ENCODE data around the gene WDR49. TPM values are rescaled to one million over a fixed set of nuclear protein-coding genes. Genes with fewer than 3 reads are reported as not detected.

Gene WDR49
- total RNA-seq, 2 experiments from 2014 or later, result 0.42 to 1.1 TPM

DNA sequence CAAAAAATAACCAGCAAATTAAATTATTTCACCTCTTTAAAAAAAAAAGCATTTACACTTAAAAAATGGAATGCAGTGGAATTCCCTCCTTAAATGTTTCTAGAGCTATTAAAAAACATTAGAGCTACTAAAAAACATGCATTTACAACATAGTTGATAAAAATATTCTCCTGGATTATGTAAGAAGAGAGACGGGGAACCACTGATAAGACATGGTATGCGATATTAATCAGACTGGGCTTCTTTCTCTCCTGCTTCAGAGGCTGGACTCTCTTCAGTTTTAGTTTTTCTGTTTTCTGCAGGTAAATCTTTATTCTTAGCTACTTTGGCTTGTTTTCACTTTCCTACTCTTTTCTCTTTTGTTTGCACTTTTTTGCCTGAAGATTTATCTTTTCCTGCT, 40.4 kb upstream of the WDR49 start:
- peaks cover 46% of the 10 kb centered on the region for H3K4me1 Mint-ChIP-seq (ENCODE audit: low read depth)
- Histone ChIP-seq H3K4me1 (ENCODE audit: insufficient read depth, low read length) (peaks cover 5% of the 10 kb centered on the region), H3K27me3 (ENCODE audit: control insufficient read depth in 1 of 2, insufficient read depth in 2 of 2, low read length in 2 of 2) (no peaks in the 10 kb centered on the region), H3K27ac (ENCODE audit: low read depth in 1 of 2, low read length in 2 of 2) (no peak overlapping the region), H3K9me3 (ENCODE audit: control insufficient read depth in 1 of 2, insufficient read depth in 1 of 2, low read length in 2 of 2) (no peaks in the 10 kb centered on the region), H3K36me3 (ENCODE audit: insufficient read depth, low read length) (peaks cover 55% of the 10 kb centered on the region), H3K4me3 (ENCODE audit: low read length) (no peak overlapping the region)
- peak overlapping the region; percentile 85 for H3K27ac Mint-ChIP-seq
- CTCF ChIA-PET, result interaction anchor here (1.3 to 2.0 kb wide), 2 partner anchors 9 kb away, joined by 3 to 8 read pairs; no protein-coding TSS in a partner anchor
- intact Hi-C loops (cut with DNase I, micrococcal nuclease), result loop anchor here in 1 of 2 experiments (5.0 kb wide), 1 partner anchor 38 kb away; the partner anchor contains the start of gene PDCD10
- TF ChIP-seq, protein P1, sequence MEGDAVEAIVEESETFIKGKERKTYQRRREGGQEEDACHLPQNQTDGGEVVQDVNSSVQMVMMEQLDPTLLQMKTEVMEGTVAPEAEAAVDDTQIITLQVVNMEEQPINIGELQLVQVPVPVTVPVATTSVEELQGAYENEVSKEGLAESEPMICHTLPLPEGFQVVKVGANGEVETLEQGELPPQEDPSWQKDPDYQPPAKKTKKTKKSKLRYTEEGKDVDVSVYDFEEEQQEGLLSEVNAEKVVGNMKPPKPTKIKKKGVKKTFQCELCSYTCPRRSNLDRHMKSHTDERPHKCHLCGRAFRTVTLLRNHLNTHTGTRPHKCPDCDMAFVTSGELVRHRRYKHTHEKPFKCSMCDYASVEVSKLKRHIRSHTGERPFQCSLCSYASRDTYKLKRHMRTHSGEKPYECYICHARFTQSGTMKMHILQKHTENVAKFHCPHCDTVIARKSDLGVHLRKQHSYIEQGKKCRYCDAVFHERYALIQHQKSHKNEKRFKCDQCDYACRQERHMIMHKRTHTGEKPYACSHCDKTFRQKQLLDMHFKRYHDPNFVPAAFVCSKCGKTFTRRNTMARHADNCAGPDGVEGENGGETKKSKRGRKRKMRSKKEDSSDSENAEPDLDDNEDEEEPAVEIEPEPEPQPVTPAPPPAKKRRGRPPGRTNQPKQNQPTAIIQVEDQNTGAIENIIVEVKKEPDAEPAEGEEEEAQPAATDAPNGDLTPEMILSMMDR (IDR thresholded peaks at IDR 0.05), result no peak
- no peaks in the 10 kb centered on the region for H3K27me3 Mint-ChIP-seq
- no peak overlapping the region for H3K4me3 Mint-ChIP-seq
- peaks cover 76% of the 10 kb centered on the region for H3K36me3 Mint-ChIP-seq (ENCODE audit: low read depth)
- DNase-seq (no peak), ATAC-seq (ENCODE audit: poor library complexity) (no peak)
- POLR2A ChIA-PET, result no interaction called here
- no peaks in the 10 kb centered on the region for H3K9me3 Mint-ChIP-seq

DNA sequence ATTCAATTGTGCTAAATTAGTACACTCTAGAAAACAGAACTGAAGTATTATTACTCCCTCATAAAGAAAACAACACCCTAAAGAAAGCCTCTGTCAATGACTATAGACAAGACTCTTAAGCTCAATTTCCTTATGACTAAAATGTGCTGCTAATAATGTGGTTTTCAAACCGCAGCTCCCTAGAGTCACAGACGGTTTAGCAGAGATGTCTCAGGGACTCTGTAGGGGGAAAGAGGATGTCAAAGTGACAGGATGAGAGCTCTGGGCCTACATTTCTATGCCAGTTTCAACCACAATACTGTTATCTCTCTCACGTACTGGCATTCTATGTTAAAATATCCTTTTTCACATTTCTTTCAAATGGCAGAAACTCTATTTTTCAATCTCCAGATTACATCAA, 37.6 kb upstream of the WDR49 start:
- ChIA-PET CTCF (interaction anchor here (0.9 kb wide), 1 partner anchor 12 kb away, joined by 3 read pairs; no protein-coding TSS in a partner anchor), POLR2A (no interaction called here)
- intact Hi-C loops (cut with DNase I, micrococcal nuclease), result loop anchor here in 1 of 2 experiments (5.0 kb wide), 1 partner anchor 41 kb away; the partner anchor contains the start of gene PDCD10
- ATAC-seq (ENCODE audit: poor library complexity) (peak; percentile 97), DNase-seq (peak in 7 of 14 experiments; percentile 1 to 69 (median 21))
- no peak overlapping the region for H3K4me3 ChIP-seq (ENCODE audit: low read length)
- Mint-ChIP-seq H3K4me1 (ENCODE audit: low read depth) (peaks cover 33% of the 10 kb centered on the region), H3K36me3 (ENCODE audit: low read depth) (peaks cover 66% of the 10 kb centered on the region), H3K4me3 (peak overlapping the region; percentile 20), H3K27me3 (no peaks in the 10 kb centered on the region), H3K27ac (peak overlapping the region; percentile 85), H3K9me3 (no peaks in the 10 kb centered on the region)
- H3K27me3 ChIP-seq (ENCODE audit: control insufficient read depth in 1 of 2, insufficient read depth in 2 of 2, low read length in 2 of 2), result no peaks in the 10 kb centered on the region
- H3K9me3 ChIP-seq (ENCODE audit: control insufficient read depth in 1 of 2, insufficient read depth in 1 of 2, low read length in 2 of 2), result no peaks in the 10 kb centered on the region
- peaks cover 5% of the 10 kb centered on the region for H3K4me1 ChIP-seq (ENCODE audit: insufficient read depth, low read length)
- peak overlapping the region in 1 of 2 donors; percentile 23 for H3K27ac ChIP-seq (ENCODE audit: low read depth in 1 of 2, low read length in 2 of 2)
- TF ChIP-seq, protein P1 (IDR thresholded peaks at IDR 0.05), result no peak
- H3K36me3 ChIP-seq (ENCODE audit: insufficient read depth, low read length), result peaks cover 50% of the 10 kb centered on the region

DNA sequence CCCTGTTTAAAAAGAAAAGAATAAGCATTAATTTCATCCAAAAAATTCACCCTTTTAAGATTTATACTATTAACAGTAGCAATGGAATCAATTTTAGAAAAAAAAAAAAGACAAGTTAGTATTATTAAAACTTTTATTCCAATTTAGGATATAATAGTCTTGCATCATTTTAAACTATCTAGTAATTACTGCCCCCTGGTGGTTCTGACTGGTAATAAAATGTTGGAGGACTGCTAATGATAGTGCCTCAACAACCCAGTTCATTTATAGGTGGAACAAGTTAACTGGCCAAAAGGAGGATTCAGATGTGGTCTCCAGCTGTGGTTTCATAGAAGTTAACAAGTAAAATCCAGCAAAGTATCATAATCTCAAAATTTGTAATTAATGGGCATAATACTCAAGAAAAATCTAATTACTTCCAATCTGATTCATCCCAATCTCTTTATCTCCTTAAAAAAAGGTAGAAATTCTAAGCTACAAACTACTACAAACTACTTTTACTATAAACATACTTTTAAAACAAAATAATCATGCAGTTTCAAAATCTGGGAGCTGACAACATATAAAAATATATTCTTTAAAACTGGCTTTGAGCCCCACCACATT, 30.7 kb upstream of the WDR49 start:
- no peaks in the 10 kb centered on the region for H3K27me3 Mint-ChIP-seq
- no peaks in the 10 kb centered on the region for H3K9me3 Mint-ChIP-seq
- H3K27ac Mint-ChIP-seq, result no peak overlapping the region
- DNase-seq (peak in 10 of 14 experiments; percentile 1 to 77 (median 34)), ATAC-seq (ENCODE audit: poor library complexity) (peak; percentile 73)
- ChIA-PET CTCF (interaction anchor here (1.1 to 1.4 kb wide), 2 partner anchors 9 to 306 kb away, joined by 3 to 8 read pairs; no protein-coding TSS in a partner anchor), POLR2A (no interaction called here)
- TF ChIP-seq, protein P1 (IDR thresholded peaks at IDR 0.05), result peak; percentile 87
- no peaks in the 10 kb centered on the region for H3K4me1 ChIP-seq (ENCODE audit: insufficient read depth, low read length)
- intact Hi-C loops (cut with DNase I, micrococcal nuclease), result loop anchor here (1.0 to 5.0 kb wide), 2 partner anchors 302 to 304 kb away; partner anchors contain the start of gene ZBBX (in 2 of the 2)
- H3K4me3 Mint-ChIP-seq, result no peak overlapping the region
- H3K4me1 Mint-ChIP-seq (ENCODE audit: low read depth), result no peaks in the 10 kb centered on the region
- H3K36me3 Mint-ChIP-seq (ENCODE audit: low read depth), result peaks cover 71% of the 10 kb centered on the region
- H3K27me3 ChIP-seq (ENCODE audit: control insufficient read depth in 1 of 2, insufficient read depth in 2 of 2, low read length in 2 of 2), result no peaks in the 10 kb centered on the region
- no peak overlapping the region for H3K27ac ChIP-seq (ENCODE audit: low read depth in 1 of 2, low read length in 2 of 2)
- H3K36me3 ChIP-seq (ENCODE audit: insufficient read depth, low read length), result peaks cover 56% of the 10 kb centered on the region
- H3K9me3 ChIP-seq (ENCODE audit: control insufficient read depth in 1 of 2, insufficient read depth in 1 of 2, low read length in 2 of 2), result no peaks in the 10 kb centered on the region
- no peak overlapping the region for H3K4me3 ChIP-seq (ENCODE audit: low read length)
